Gastroesophageal sphincter (tissue), 4 donors: Measurements from ENCODE around the gene NANS. TPM values are rescaled to one million over a fixed set of nuclear protein-coding genes. Genes with fewer than 3 reads are reported as not detected.

Source experiments
- ATAC-seq: fragments of 150-250 bp; one replicate; pipeline ENCODE4 v1.9.1; 2016; ENCODE audit warnings: mild to moderate bottlenecking, moderate library complexity
- H3K27ac ChIP-seq, 4 donors: fragments of 200-600 bp; sonication (generic) in 3 of 4; 1 replicate in 3 of 4; 2 replicates in 1 of 4; pipeline ENCODE4 v1.5.1; 2016 to 2019
- H3K27me3 ChIP-seq: fragments of 200-600 bp; sonication (generic); one replicate; pipeline ENCODE4 v1.5.1; 2019
- H3K36me3 ChIP-seq, 2 donors: fragments of 200-600 bp; sonication (generic); one replicate each; pipeline ENCODE4 v1.5.1; 2019; ENCODE audit warnings: control low read depth in 1 of 2
- H3K4me1 ChIP-seq, 3 donors: fragments of 200-600 bp; sonication (generic); 1 replicate in 2 of 3; 2 replicates in 1 of 3; pipeline ENCODE4 v1.5.1; 2016 to 2019; ENCODE audit warnings: control low read depth in 2 of 3
- H3K4me3 ChIP-seq, 2 donors: fragments of 200-600 bp; sonication (generic); one replicate each; pipeline ENCODE4 v1.5.1; 2019; ENCODE audit warnings: mild to moderate bottlenecking in 1 of 2, moderate library complexity in 1 of 2
- H3K9me3 ChIP-seq, 3 donors: fragments of 200-600 bp; sonication (generic); one replicate each; pipeline ENCODE4 v1.5.1; 2017 to 2019; ENCODE audit warnings: control low read depth in 2 of 3
- EP300 ChIP-seq: sonication (generic); formaldehyde crosslinking; IDR thresholded peaks from one replicate; pipeline ENCODE4 v1.6.1; 2017; ENCODE audit warnings: antibody characterized with exemption, mild to moderate bottlenecking
- POLR2A ChIP-seq, 2 donors: fragments of 450-650 bp; IDR thresholded peaks; one replicate each; pipeline ENCODE4 v1.6.1; 2017; ENCODE audit warnings: antibody characterized with exemption in 2 of 2, mild to moderate bottlenecking in 2 of 2, moderate library complexity in 1 of 2
- POLR2AphosphoS5 ChIP-seq: sonication (generic); formaldehyde crosslinking; IDR thresholded peaks from one replicate; pipeline ENCODE4 v1.6.1; 2017; ENCODE audit warnings: antibody characterized with exemption
- WGBS, 2 donors: methylation state at CpG; one replicate each; pipeline ENCODE4 v1.1.5; 2018; ENCODE audit warnings: low coverage in 1 of 2; 5-methylcytosine and 5-hydroxymethylcytosine counted together
- total RNA-seq, 4 donors: library from RNA; depleted of rRNA; stranded (reverse); fragments of >200 nt; gene quantifications; one replicate each; pipeline ENCODE4 v1.1.0, GENCODE V29; 2016
- TF ChIP-seq, protein P1 (sequence below), 4 experiments: fragments of 200-600 bp in 2 of 4; fragments of 450-650 bp in 2 of 4; sonication (generic) in 1 of 4; IDR thresholded peaks; one replicate each; pipeline ENCODE4 v1.5.1; 2017 to 2019; ENCODE audit warnings: antibody characterized with exemption in 4 of 4, mild to moderate bottlenecking in 2 of 4, moderate library complexity in 2 of 4

Gene NANS
- total RNA-seq, 4 donors from 2014 or later: 21.5 to 58.3 (median 40.0) TPM

DNA sequence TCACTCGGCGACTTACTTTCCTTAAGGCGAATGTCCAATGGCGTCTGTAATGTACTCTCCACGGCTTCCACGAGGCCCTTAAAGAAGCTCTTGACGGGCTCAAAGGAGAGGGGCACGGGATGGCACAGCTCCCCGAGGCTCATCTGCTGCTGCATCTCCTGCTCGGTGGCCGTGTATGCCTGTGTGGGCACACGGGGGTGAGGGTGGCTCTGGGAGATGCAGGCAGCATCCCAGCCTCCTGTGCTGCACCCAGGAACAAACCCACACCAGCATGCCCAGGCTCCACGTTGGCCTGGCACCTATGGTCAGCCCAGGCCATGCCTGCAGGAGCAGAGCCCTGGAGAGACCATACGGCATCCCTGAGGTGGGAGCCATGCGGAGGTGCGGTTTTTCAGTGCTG, 38.3 kb downstream of the NANS start:
- no peaks in the 10 kb centered on the region for H3K4me1 ChIP-seq
- no peak overlapping the region for H3K4me3 ChIP-seq
- no CpG with 5 or more reads among the region's 16 CpGs for WGBS, 2 donors
- peaks cover 0 to 54% of the 10 kb centered on the region in 2 donors for H3K36me3 ChIP-seq
- H3K27me3 ChIP-seq: peaks cover 16% of the 10 kb centered on the region
- H3K9me3 ChIP-seq: no peaks in the 10 kb centered on the region
- no peak overlapping the region for H3K27ac ChIP-seq
- TF ChIP-seq EP300: no peak
- TF ChIP-seq POLR2A (IDR thresholded peaks at IDR 0.05): no peak
- TF ChIP-seq, protein P1, sequence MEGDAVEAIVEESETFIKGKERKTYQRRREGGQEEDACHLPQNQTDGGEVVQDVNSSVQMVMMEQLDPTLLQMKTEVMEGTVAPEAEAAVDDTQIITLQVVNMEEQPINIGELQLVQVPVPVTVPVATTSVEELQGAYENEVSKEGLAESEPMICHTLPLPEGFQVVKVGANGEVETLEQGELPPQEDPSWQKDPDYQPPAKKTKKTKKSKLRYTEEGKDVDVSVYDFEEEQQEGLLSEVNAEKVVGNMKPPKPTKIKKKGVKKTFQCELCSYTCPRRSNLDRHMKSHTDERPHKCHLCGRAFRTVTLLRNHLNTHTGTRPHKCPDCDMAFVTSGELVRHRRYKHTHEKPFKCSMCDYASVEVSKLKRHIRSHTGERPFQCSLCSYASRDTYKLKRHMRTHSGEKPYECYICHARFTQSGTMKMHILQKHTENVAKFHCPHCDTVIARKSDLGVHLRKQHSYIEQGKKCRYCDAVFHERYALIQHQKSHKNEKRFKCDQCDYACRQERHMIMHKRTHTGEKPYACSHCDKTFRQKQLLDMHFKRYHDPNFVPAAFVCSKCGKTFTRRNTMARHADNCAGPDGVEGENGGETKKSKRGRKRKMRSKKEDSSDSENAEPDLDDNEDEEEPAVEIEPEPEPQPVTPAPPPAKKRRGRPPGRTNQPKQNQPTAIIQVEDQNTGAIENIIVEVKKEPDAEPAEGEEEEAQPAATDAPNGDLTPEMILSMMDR (IDR thresholded peaks at IDR 0.05): no peak
- no peak for TF ChIP-seq POLR2AphosphoS5
- ATAC-seq: no peak

DNA sequence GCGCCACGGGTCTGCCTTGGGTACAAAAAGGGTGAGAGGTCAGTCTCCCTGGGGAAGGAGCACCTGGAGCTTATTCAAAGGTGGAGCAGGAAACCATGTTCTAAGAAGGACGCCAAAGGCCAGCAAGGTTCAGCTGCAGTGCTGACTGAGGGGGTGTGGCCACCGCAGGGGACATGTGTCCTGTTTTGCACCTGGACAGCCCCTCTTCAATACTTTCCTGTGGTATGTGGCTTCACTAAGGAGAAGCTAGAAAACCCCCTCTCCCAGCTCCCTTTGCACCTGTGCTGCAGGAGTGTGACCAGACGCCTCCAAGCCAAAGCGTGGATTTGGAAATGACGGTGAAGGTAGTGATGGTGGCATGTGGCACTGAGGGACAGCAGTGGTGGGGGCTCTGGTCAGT, 38.9 kb downstream of the NANS start:
- H3K27me3 ChIP-seq: peaks cover 16% of the 10 kb centered on the region
- H3K4me3 ChIP-seq: no peak overlapping the region
- no peak for ATAC-seq
- no peak for TF ChIP-seq EP300
- no peak for TF ChIP-seq POLR2A (IDR thresholded peaks at IDR 0.05)
- TF ChIP-seq, protein P1 (IDR thresholded peaks at IDR 0.05): no peak
- TF ChIP-seq POLR2AphosphoS5: no peak
- H3K36me3 ChIP-seq: peaks cover 0 to 54% of the 10 kb centered on the region in 2 donors
- no peak overlapping the region for H3K27ac ChIP-seq
- WGBS, 2 donors: 100% methylated on average over 3 of the region's 7 CpGs; no CpG with 5 or more reads in 1 of the 2 donors
- no peaks in the 10 kb centered on the region for H3K4me1 ChIP-seq
- no peaks in the 10 kb centered on the region for H3K9me3 ChIP-seq

DNA sequence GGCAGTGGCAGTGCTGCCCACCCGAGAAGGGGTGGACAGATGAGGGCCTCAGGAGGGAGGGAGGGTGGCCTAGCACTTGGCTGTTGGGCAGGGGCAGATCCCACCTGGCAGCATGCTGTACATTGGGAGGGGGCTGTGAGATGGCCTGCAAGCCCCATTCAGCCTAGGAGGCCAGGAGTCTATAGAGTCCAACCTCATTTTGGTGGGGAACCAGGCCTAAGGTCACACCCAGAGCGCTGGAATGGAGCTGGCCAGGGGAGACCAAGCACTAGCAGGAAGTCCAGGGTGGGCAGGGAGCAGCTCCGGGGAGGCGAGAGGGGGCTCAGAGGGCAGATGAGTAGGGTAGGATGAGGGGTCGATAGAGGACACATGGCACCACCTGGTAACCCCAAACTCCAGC, 39.6 kb downstream of the NANS start:
- no peak overlapping the region for H3K27ac ChIP-seq
- 80 to 100% methylated on average over 1 to 2 of the region's 5 CpGs for WGBS, 2 donors
- TF ChIP-seq, protein P1 (IDR thresholded peaks at IDR 0.05): no peak
- TF ChIP-seq EP300 (no peak), POLR2AphosphoS5 (no peak), POLR2A (IDR thresholded peaks at IDR 0.05) (no peak)
- H3K9me3 ChIP-seq: no peaks in the 10 kb centered on the region
- H3K4me3 ChIP-seq: no peak overlapping the region
- peaks cover 0 to 54% of the 10 kb centered on the region in 2 donors for H3K36me3 ChIP-seq
- no peaks in the 10 kb centered on the region for H3K4me1 ChIP-seq
- ATAC-seq: no peak
- H3K27me3 ChIP-seq: peaks cover 16% of the 10 kb centered on the region

DNA sequence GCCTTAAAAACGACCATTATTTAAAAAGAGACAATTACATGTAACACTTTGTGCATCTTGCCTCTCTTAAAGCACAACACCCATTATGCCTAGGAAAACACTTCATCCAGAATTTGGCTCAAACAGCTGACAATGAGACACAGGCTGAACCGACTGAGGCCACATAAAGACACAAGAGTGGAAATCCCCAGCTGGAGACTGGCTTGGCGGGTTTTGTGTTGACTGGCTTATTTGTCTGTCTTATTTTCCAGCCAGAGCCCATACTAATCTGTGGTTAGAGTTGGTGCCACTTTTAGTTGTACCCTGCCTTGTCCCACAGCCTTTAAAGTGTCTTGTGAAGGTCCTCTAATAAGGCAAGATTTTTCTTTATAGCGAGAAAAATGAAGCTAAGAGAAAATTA, 41.3 kb downstream of the NANS start:
- H3K27ac ChIP-seq: no peak overlapping the region
- peaks cover 10% of the 10 kb centered on the region for H3K27me3 ChIP-seq
- peaks cover 0 to 54% of the 10 kb centered on the region in 2 donors for H3K36me3 ChIP-seq
- H3K4me3 ChIP-seq: no peak overlapping the region
- H3K9me3 ChIP-seq: no peaks in the 10 kb centered on the region
- TF ChIP-seq POLR2AphosphoS5 (no peak), POLR2A (IDR thresholded peaks at IDR 0.05) (no peak), EP300 (no peak)
- TF ChIP-seq, protein P1 (IDR thresholded peaks at IDR 0.05): no peak
- 60 to 70% methylated on average over 3 to 4 of the region's 4 CpGs for WGBS, 2 donors
- no peaks in the 10 kb centered on the region for H3K4me1 ChIP-seq
- no peak for ATAC-seq

DNA sequence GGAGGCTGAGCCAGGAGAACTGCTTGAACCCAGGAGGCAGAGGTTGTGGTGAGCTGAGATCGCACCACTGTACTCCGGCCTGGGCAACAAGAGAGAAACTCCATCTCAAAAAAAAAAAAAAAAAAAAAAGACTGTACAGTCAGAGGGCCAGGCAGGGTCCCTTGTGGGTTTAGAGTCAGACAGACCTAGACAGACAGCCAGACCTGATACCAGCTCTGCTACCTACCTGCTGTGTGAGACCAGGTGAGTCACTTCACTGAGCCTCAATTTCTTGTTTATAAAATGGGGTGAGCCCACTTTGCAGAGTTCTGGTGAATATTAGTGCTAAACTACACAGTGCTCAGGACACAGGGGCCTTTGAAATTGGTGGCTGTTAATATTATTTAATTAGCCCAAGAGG, 42.8 kb downstream of the NANS start:
- 100% methylated on average over 1 of the region's 2 CpGs; no CpG with 5 or more reads in 1 of the 2 donors for WGBS, 2 donors
- TF ChIP-seq POLR2AphosphoS5 (no peak), EP300 (no peak), POLR2A (IDR thresholded peaks at IDR 0.05) (no peak)
- TF ChIP-seq, protein P1 (IDR thresholded peaks at IDR 0.05): no peak

More for the DNA sequence above, 42.8 kb downstream of the NANS start:
- no peaks in the 10 kb centered on the region for H3K4me1 ChIP-seq
- H3K36me3 ChIP-seq: peaks cover 0 to 47% of the 10 kb centered on the region in 2 donors
- H3K9me3 ChIP-seq: no peaks in the 10 kb centered on the region
- peaks cover 5% of the 10 kb centered on the region for H3K27me3 ChIP-seq
- H3K27ac ChIP-seq: no peak overlapping the region
- no peak overlapping the region for H3K4me3 ChIP-seq
- no peak for ATAC-seq
